Adrenal gland (tissue), 12 donors: ENCODE measurements around the gene CCK. TPM values are rescaled to one million over a fixed set of nuclear protein-coding genes. Genes with fewer than 3 reads are reported as not detected.

Experiments used
- DNase-seq, 7 donors: peaks; one replicate each; pipeline ENCODE4 v3.0.0-alpha.2; 2019 to 2020
- H3K27ac ChIP-seq, 5 donors: fragments of 200-600 bp; sonication (generic) in 4 of 5; 1 replicate in 3 of 5; 2 replicates in 2 of 5; pipeline versions ENCODE4 v1.5.1 to v1.8.0; 2016 to 2020; ENCODE audit warnings: mild to moderate bottlenecking in 1 of 5
- H3K27me3 ChIP-seq: fragments of 200-600 bp; 2 replicates; pipeline ENCODE4 v1.8.0; 2021
- H3K36me3 ChIP-seq, 2 donors: fragments of 200-600 bp; replicated peaks in 1 of 2; 1 replicate in 1 of 2; 2 replicates in 1 of 2; pipeline versions ENCODE4 v1.5.1 to v1.8.0; 2018 to 2022
- H3K4me1 ChIP-seq, 2 donors: fragments of 200-600 bp; replicated peaks in 1 of 2; 1 replicate in 1 of 2; 2 replicates in 1 of 2; pipeline versions ENCODE4 v1.5.1 to v1.8.0; 2018 to 2021
- H3K4me3 ChIP-seq, 4 donors: fragments of 200-600 bp; sonication (generic) in 3 of 4; one replicate each; pipeline ENCODE4 v1.5.1; 2016 to 2018
- H3K9me3 ChIP-seq, 3 donors: fragments of 200-600 bp; sonication (generic) in 1 of 3; replicated peaks in 1 of 3; 1 replicate in 2 of 3; 2 replicates in 1 of 3; pipeline versions ENCODE4 v1.5.1 to v1.8.0; 2016 to 2021
- CTCF ChIP-seq, 6 experiments: fragments of 450-650 bp in 4 of 6; fragments of 200-600 bp in 2 of 6; sonication (generic) in 1 of 6; IDR thresholded peaks; 1 replicate in 5 of 6; 2 replicates in 1 of 6; pipeline versions ENCODE4 v1.5.1 to v1.8.0; 2016 to 2021; ENCODE audit warnings: antibody characterized with exemption in 6 of 6, mild to moderate bottlenecking in 2 of 6, moderate library complexity in 1 of 6
- POLR2A ChIP-seq, 2 donors: fragments of 450-650 bp; IDR thresholded peaks; one replicate each; pipeline ENCODE4 v1.6.1; 2017; ENCODE audit warnings: antibody characterized with exemption in 2 of 2, mild to moderate bottlenecking in 2 of 2, moderate library complexity in 1 of 2
- WGBS, 4 donors: extraction: QIAGEN DNeasy Blood & Tissue Kit in 2 of 4; methylation state at CpG; one replicate each; pipeline versions ENCODE4 v1.1.5 to v1.1.7; 2013 to 2017; 5-methylcytosine and 5-hydroxymethylcytosine counted together
- intact Hi-C, 2 donors: fragments of 100-400 bp; cut with DNase I; formaldehyde crosslinking; loops; one replicate each; pipeline versions ENCODE4 v1.14.1 to v1.15.0; 2022 to 2023
- polyA plus RNA-seq, 3 donors: library from polyadenylated mRNA; stranded (reverse); fragments of 200-250 nt in 2 of 3; fragments of 350-450 nt in 1 of 3; fragmentation: Illumina TruSeq in 1 of 3; extraction: RNeasy Lipid Tissue Mini Kit (QIAGEN cat#74804) in 1 of 3; gene quantifications; one replicate each; pipeline ENCODE4 v1.2.3, GENCODE V29; 2013 to 2014
- total RNA-seq, 9 donors: library from RNA; depleted of rRNA in 4 of 9; stranded (reverse); fragments of >200 nt in 4 of 9; fragments of 120-200 nt in 1 of 9; fragmentation: NEBNext Ultra II Directional in 1 of 9; extraction: Animal tissue kit (Norgen Biotek cat#: 25700) in 1 of 9; gene quantifications; one replicate each; pipeline versions ENCODE4 v1.1.0 to v1.2.4, GENCODE V29; 2013 to 2023
- donor health status: healthy with polysubstance abuse.
- donor health status: Bipolar disorder and iron deficiency.
- donor health status: DM: yes; HTN: yes; CAD: no.
- donor health status: DM: no; HTN: no; CAD: no.
- donor health status: DM: no; HTN: no; CAD: no.
- donor health status: DM: yes; HTN: yes; CAD: no.

Gene CCK
- total and polyA plus RNA-seq, 12 donors = 0.13 to 5.5 (median 0.59) TPM; not detected in 4

DNA sequence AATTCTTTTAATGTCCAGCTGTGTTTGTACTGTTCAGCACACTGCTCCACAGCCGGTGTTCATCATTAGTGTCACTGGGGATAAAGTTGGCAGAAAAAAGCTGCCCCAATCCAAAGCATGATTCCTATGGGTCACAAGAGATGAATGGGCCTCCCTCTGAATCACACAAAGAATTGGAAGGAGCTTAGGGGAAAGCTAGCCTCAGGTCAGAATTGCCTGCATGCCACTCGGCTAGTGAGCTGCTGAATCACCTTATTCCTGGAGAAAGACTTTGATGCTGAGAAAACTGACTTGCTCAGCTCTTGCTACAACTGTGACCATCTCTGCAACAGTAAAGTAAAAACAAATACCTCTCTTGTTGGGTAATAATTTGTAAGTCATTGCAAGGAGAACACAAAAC is 3.5 kb downstream of the CCK start:
- Histone ChIP-seq H3K27ac (no peak overlapping the region), H3K4me1 (peaks cover 0 to 14% of the 10 kb centered on the region in 2 donors), H3K27me3 (peaks cover 37% of the 10 kb centered on the region), H3K9me3 (no peaks in the 10 kb centered on the region), H3K36me3 (no peaks in the 10 kb centered on the region), H3K4me3 (no peak overlapping the region)
- no peak for TF ChIP-seq CTCF (IDR thresholded peaks at IDR 0.05)
- TF ChIP-seq POLR2A (IDR thresholded peaks at IDR 0.05) = no peak
- intact Hi-C loops = no loop called here
- 32 to 44% (median 42%) methylated on average over 2 of the region's 2 CpGs for WGBS, 4 donors
- DNase-seq = no peak

DNA sequence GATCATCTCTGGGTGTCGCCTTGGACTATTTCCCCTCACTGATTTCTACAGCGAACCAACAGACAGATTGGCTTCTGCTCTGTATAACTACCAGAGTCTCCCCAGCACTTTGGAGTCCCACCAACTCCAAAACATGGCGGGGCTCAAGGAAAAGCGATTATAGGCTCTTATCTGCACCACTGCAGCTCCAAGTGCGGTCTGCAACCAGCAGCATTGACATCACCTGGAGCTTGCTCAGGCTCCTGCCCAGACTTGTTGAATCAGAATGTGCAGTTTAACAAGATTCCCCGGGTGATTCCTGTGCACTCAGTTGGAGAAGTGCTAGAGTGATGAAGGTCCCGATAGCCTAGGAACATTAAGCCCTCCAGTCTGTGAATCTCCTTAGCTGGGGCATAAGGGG is 9.0 kb downstream of the CCK start:
- Histone ChIP-seq H3K4me1 (no peaks in the 10 kb centered on the region), H3K27ac (no peak overlapping the region), H3K36me3 (no peaks in the 10 kb centered on the region), H3K27me3 (peaks cover under 1% of the 10 kb centered on the region), H3K4me3 (no peak overlapping the region), H3K9me3 (no peaks in the 10 kb centered on the region)
- WGBS, 4 donors = 46 to 65% (median 59%) methylated on average over 3 to 7 of the region's 7 CpGs
- DNase-seq = no peak
- no peak for TF ChIP-seq POLR2A (IDR thresholded peaks at IDR 0.05)
- no peak for TF ChIP-seq CTCF (IDR thresholded peaks at IDR 0.05)
- intact Hi-C loops = no loop called here

DNA sequence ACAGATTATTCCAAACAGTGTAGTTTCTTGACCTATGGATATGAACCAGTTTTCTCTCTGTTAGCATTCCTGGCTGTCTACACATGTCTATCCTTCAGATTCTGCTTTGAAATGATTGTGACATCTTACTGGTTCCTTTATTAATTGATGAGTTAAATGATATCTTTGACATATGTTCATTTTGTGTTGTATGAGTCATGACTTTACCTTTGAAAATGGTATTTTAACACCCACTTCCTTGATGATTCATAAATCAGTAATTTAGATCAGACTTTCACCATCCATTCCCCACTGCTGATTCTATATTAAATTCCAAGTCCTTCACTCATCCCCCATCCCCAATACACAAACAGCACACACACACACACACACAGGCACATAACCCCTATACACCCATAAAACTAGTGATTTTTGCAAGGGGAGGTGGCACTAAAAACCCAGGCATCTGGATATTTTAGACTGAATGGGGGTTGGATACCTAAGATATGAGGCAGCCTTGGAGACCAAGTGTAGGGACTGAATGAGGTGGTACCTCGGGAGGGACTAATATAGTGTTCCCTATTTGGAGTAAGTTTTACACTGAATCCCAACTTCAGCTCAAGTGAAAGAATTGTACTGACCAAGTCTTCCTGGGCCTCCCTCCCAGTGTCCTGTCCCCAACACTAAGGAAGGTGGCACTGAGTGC is 9.7 kb downstream of the CCK start:
- WGBS, 4 donors = 64 to 93% (median 87%) methylated on average over 1 of the region's 1 CpG
- no peak overlapping the region for H3K27ac ChIP-seq
- TF ChIP-seq POLR2A (IDR thresholded peaks at IDR 0.05) (no peak), CTCF (IDR thresholded peaks at IDR 0.05) (no peak)
- no peak for DNase-seq
- no peaks in the 10 kb centered on the region for H3K4me1 ChIP-seq
- no peaks in the 10 kb centered on the region for H3K27me3 ChIP-seq
- intact Hi-C loops = no loop called here
- H3K4me3 ChIP-seq = no peak overlapping the region
- no peaks in the 10 kb centered on the region for H3K36me3 ChIP-seq
- no peaks in the 10 kb centered on the region for H3K9me3 ChIP-seq

GRCh38 chr3:42254566-42254965 is 11.4 kb downstream of the CCK start:
- no peak for TF ChIP-seq CTCF (IDR thresholded peaks at IDR 0.05)
- no peak for TF ChIP-seq POLR2A (IDR thresholded peaks at IDR 0.05)
- Histone ChIP-seq H3K4me3 (no peak overlapping the region), H3K4me1 (no peaks in the 10 kb centered on the region), H3K27me3 (no peaks in the 10 kb centered on the region), H3K36me3 (no peaks in the 10 kb centered on the region), H3K27ac (no peak overlapping the region), H3K9me3 (no peaks in the 10 kb centered on the region)
- intact Hi-C loops = no loop called here
- 41 to 56% (median 50%) methylated on average over 3 of the region's 3 CpGs for WGBS, 4 donors
- no peak for DNase-seq
